Activated CD4-positive, alpha-beta T cell treated with anti-CD3 and anti-CD28 coated beads, Interleukin-2, amount 10 ng/mL, durations not matched to agents 7 days and 5 days (primary cell): ENCODE results near the gene CFAP45. TPM values are rescaled to one million over a fixed set of nuclear protein-coding genes. Genes with fewer than 3 reads are reported as not detected.
A peak's percentile ranks its signal among the peaks of the same experiment; 100 is the strongest.

Source experiments
- CTCF ChIA-PET: fragments of 350-600 bp; sonication (Branson Sonifier 250); formaldehyde crosslinking; loops from one replicate; lab custom pipeline; 2021; ENCODE audit warnings: antibody characterized with exemption; lab: Charles Lee
- POLR2A ChIA-PET: fragments of 350-600 bp; sonication (Branson Sonifier 250); formaldehyde crosslinking; loops from one replicate; lab custom pipeline; 2021; ENCODE audit warnings: antibody characterized with exemption; lab: Charles Lee
- DNase-seq: peaks from one replicate; pipeline ENCODE4 v3.0.0-alpha.2; 2020
- H3K27ac Mint-ChIP-seq: one replicate; pipeline ENCODE4 v1.8.0; 2021; ENCODE audit warnings: mild to moderate bottlenecking, moderate library complexity, mixed read lengths
- H3K27me3 Mint-ChIP-seq: one replicate; pipeline ENCODE4 v1.8.0; 2021; ENCODE audit warnings: mixed read lengths
- H3K36me3 Mint-ChIP-seq: one replicate; pipeline ENCODE4 v1.8.0; 2021; ENCODE audit warnings: low read depth, mixed read lengths
- H3K4me1 Mint-ChIP-seq: one replicate; pipeline ENCODE4 v1.8.0; 2021; ENCODE audit warnings: mixed read lengths
- H3K4me3 Mint-ChIP-seq: one replicate; pipeline ENCODE4 v1.8.0; 2021; ENCODE audit warnings: mild to moderate bottlenecking, moderate library complexity, mixed read lengths
- H3K9me3 Mint-ChIP-seq: one replicate; pipeline ENCODE4 v1.8.0; 2021; ENCODE audit warnings: mixed read lengths
- microRNA-seq: library from miRNA; unstranded; fragments of <30 nt; microRNA quantifications from one replicate; pipeline ENCODE4 v1.2.0, GENCODE V29; 2021; ENCODE audit warnings: borderline microRNAs expressed, borderline replicate concordance
- total RNA-seq, 2 experiments: library from RNA; stranded (reverse); gene quantifications; one replicate each; pipeline ENCODE4 v1.2.3, GENCODE V29; 2021

CFAP45 gene
- total RNA-seq, 2 experiments from 2014 or later: 0.25 to 0.37 TPM

GRCh38 chr1:159829273-159829634 lies 70.7 kb downstream of the CFAP45 start:
- H3K27me3 Mint-ChIP-seq: peaks cover 14% of the 10 kb centered on the region
- peaks cover 52% of the 10 kb centered on the region for H3K4me1 Mint-ChIP-seq
- peaks cover 16% of the 10 kb centered on the region for H3K9me3 Mint-ChIP-seq
- DNase-seq: no peak
- POLR2A ChIA-PET: no interaction called here
- CTCF ChIA-PET: interaction anchor here (2.7 kb wide), 1 partner anchor 22 kb away, joined by 8 read pairs; no protein-coding TSS in a partner anchor
- no peak overlapping the region for H3K27ac Mint-ChIP-seq
- no peak overlapping the region for H3K4me3 Mint-ChIP-seq
- peaks cover 22% of the 10 kb centered on the region for H3K36me3 Mint-ChIP-seq

DNA sequence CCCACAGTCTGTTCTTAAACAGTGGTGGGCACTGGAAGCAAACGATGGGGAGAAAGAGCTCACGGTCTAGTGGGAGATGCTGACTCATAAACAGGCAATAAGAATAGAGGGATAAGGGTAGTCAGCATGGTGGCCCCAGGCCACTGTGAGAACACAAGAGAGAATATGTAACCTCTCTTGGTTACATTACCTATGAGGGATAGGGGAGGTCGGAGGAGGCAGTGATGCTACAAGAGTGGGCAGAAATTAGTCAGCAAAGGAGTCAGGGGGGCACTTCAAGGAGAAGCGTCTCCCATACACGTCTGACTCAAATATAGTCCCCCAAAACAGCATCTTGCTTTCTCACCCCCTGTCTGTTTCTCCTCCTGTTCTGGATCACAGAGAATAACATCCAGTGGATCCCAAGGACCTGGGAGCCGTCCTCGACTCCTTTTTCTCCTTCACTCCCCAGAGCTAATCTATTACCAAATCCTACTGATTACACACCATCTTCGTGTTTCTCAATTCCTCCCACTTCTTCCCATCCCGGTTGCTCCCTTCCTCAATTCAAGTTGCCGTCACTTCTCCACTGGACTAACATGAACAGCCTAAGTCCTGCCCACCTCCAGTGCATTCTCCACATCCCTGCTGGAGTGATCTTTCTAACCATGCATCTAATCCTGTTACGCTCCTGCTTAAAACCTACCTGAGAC lies 71.2 kb downstream of the CFAP45 start:
- no peak overlapping the region for H3K4me3 Mint-ChIP-seq
- DNase-seq: no peak
- peaks cover 22% of the 10 kb centered on the region for H3K36me3 Mint-ChIP-seq
- H3K4me1 Mint-ChIP-seq: peaks cover 55% of the 10 kb centered on the region
- peaks cover 16% of the 10 kb centered on the region for H3K9me3 Mint-ChIP-seq
- H3K27ac Mint-ChIP-seq: peak overlapping the region; percentile 4
- ChIA-PET POLR2A (no interaction called here), CTCF (interaction anchor here (1.9 to 2.7 kb wide), 2 partner anchors 11 to 22 kb away, joined by 5 to 8 read pairs; no protein-coding TSS in a partner anchor)
- H3K27me3 Mint-ChIP-seq: peaks cover 20% of the 10 kb centered on the region

- H3K4me3 Mint-ChIP-seq: no peak overlapping the region
- peaks cover 25% of the 10 kb centered on the region for H3K27me3 Mint-ChIP-seq
- ChIA-PET CTCF (interaction anchor here (1.2 to 2.2 kb wide), 3 partner anchors 8 to 16 kb away, joined by 3 to 7 read pairs (median 5); no protein-coding TSS in a partner anchor), POLR2A (no interaction called here)
- H3K9me3 Mint-ChIP-seq: peaks cover 16% of the 10 kb centered on the region
- H3K4me1 Mint-ChIP-seq: peaks cover 55% of the 10 kb centered on the region
- peak overlapping the region; percentile 31 for H3K27ac Mint-ChIP-seq
- no peak for DNase-seq
- H3K36me3 Mint-ChIP-seq: peaks cover 22% of the 10 kb centered on the region
Measured at GRCh38 chr1:159828176-159828575, 71.8 kb downstream of the CFAP45 start.

DNA sequence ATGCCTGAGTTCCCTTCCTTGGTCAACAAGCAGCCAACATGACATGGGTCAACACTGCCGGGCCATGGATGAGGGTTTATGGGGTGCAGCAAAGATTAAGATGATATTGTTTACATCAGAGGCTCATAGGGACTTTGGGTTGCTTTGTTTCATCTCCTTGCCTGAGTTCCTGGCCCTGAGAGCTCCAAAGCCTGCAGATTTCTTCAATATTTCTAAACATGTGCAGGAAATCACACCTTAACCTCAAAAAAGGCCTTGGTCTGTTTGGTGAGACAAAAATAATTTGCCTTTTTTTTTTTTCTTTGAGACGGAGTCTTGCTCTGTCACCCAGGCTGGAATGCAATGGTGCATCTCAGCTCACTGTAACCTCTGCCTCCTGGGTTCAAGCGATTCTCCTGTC lies 72.4 kb downstream of the CFAP45 start:
- no peak overlapping the region for H3K4me3 Mint-ChIP-seq
- peak; percentile 20 for DNase-seq
- ChIA-PET CTCF (interaction anchor here (1.2 to 2.2 kb wide), 5 partner anchors 8 to 29 kb away, joined by 3 to 7 read pairs (median 5); no protein-coding TSS in a partner anchor), POLR2A (no interaction called here)
- H3K27me3 Mint-ChIP-seq: peaks cover 31% of the 10 kb centered on the region
- H3K9me3 Mint-ChIP-seq: peaks cover 16% of the 10 kb centered on the region
- peaks cover 22% of the 10 kb centered on the region for H3K36me3 Mint-ChIP-seq
- H3K27ac Mint-ChIP-seq: peak overlapping the region; percentile 75
- peaks cover 55% of the 10 kb centered on the region for H3K4me1 Mint-ChIP-seq

DNA sequence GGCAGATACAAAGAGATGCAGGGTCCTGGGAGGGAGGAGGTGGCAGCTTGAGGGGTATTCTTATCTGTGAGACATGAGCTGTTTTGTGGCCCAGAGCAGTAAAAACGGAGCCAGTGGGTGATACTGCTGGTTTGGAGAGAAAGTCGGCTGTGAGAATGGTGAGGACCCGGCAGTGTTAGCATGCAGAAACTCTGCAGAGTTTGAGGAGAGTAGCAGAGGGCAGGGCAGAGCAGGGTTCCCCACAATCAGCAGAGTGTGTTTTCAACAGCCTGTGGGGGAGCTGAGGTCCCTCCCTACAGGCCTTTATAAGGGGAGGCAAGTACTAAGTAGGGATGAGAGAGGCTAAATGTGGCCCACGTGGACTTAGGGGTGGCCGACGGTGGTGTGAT lies 72.9 kb downstream of the CFAP45 start:
- Mint-ChIP-seq H3K9me3 (peaks cover 16% of the 10 kb centered on the region), H3K4me1 (peaks cover 55% of the 10 kb centered on the region), H3K27ac (peak overlapping the region; percentile 75), H3K4me3 (no peak overlapping the region), H3K36me3 (peaks cover 22% of the 10 kb centered on the region), H3K27me3 (peaks cover 35% of the 10 kb centered on the region)
- ChIA-PET CTCF (interaction anchor here (1.0 to 2.2 kb wide), 6 partner anchors 9 to 28 kb away, joined by 3 to 7 read pairs (median 4); no protein-coding TSS in a partner anchor), POLR2A (no interaction called here)
- no peak for DNase-seq

DNA sequence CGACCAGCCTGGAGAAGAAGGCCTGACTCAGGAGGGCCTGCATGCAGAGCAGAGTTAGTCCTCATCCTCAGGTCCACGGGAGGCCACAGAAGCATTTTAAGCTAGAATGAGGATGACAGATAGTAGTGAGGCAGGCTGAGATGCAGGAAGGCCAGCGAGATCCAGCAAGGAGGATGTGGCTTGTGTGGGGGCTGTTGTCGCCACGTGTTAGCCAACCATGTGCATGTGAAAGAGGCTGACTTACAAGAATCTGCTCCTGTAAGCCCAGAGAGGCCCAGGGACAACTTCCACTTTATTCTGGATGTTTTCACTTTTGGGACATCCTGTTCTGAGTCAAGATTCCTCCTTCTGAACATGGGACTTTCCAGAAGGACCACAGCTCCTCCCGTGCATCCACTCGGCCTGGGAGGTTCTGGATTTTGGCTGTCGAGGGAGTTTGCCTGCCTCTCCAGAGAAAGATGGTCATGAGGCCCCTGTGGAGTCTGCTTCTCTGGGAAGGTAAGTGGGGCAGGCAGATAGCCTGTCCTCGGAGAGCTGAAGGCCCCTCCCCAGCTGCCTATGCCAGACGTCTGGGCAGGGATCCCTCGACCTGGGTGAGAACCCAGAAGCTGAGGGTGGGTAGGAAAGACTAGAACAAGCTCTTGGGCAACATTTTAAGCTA lies 73.4 kb downstream of the CFAP45 start, which contains the start of gene SLAMF8:
Gene SLAMF8, plus strand, starts transcription at position 433 of the 661 bp plus-strand sequence. Its CDS starts 26 bp downstream, at position 459.
- H3K36me3 Mint-ChIP-seq: peaks cover 22% of the 10 kb centered on the region
- peaks cover 55% of the 10 kb centered on the region for H3K4me1 Mint-ChIP-seq
- POLR2A ChIA-PET: no interaction called here
- peak within 1 kb of the TSS; percentile 75 for H3K27ac Mint-ChIP-seq
- peak; percentile 77 for DNase-seq
- CTCF ChIA-PET: interaction anchor here (0.6 to 2.2 kb wide), 6 partner anchors 9 to 914 kb away, joined by 3 to 7 read pairs (median 4); no protein-coding TSS in a partner anchor
- peak within 1 kb of the TSS; percentile 14 for H3K4me3 Mint-ChIP-seq
- H3K9me3 Mint-ChIP-seq: peaks cover 16% of the 10 kb centered on the region
- H3K27me3 Mint-ChIP-seq: peaks cover 38% of the 10 kb centered on the region

DNA sequence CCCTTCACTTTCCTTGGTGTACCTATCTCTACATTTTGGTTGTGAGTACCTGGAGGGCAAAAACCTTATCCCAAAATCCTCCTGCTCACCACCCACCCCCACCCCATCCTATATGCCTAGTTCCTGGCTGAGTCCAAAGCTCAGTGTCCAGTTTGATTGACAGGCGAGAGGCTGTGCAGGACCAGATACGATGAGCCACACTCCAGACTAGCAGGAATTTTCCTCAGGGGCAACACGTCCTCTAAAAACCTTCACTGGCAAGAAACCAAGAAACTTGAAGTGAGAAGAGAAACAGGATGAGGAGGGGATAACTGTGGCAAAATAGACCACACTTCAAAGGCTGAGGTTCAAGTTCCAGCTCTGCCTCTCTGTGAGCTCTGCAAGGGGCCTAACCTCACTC lies 74.4 kb downstream of the CFAP45 start:
- POLR2A ChIA-PET: no interaction called here
- no peak for DNase-seq
- peaks cover 39% of the 10 kb centered on the region for H3K27me3 Mint-ChIP-seq
- H3K9me3 Mint-ChIP-seq: peaks cover 16% of the 10 kb centered on the region
- no peak overlapping the region for H3K4me3 Mint-ChIP-seq
- peaks cover 55% of the 10 kb centered on the region for H3K4me1 Mint-ChIP-seq
- peak overlapping the region; percentile 75 for H3K27ac Mint-ChIP-seq
- CTCF ChIA-PET: interaction anchor here (0.6 to 1.2 kb wide), 4 partner anchors 12 to 890 kb away, joined by 3 to 5 read pairs (median 4); no protein-coding TSS in a partner anchor
- H3K36me3 Mint-ChIP-seq: peaks cover 22% of the 10 kb centered on the region

GRCh38 chr1:159823406-159823805 lies 76.6 kb downstream of the CFAP45 start:
- Mint-ChIP-seq H3K27ac (no peak overlapping the region), H3K9me3 (peaks cover 12% of the 10 kb centered on the region), H3K4me3 (no peak overlapping the region), H3K27me3 (peaks cover 41% of the 10 kb centered on the region), H3K36me3 (peaks cover 15% of the 10 kb centered on the region), H3K4me1 (peaks cover 43% of the 10 kb centered on the region)
- DNase-seq: no peak
- CTCF ChIA-PET: interaction anchor here (1.3 kb wide), 1 partner anchor 9 kb away, joined by 4 read pairs; no protein-coding TSS in a partner anchor
- POLR2A ChIA-PET: no interaction called here

Small RNAs within 50 kb of the gene (microRNA-seq; reads per million reads assigned to microRNA genes)
- 0.84 reads per million for gene MIR4259

Other genes with a start within 250 kb of the CFAP45 start
- gene CRP, start 185.6 kb downstream of the CFAP45 start, total RNA-seq: not detected
- 10 to 100 TPM; 22.9 to 23.8 TPM for gene DUSP23, start 119.2 kb downstream of the CFAP45 start, total RNA-seq
- gene FCRL6, start 97.8 kb downstream of the CFAP45 start, total RNA-seq: under 1 TPM in 1 of 2 experiments, not detected in 1; 0.15 TPM
- under 1 TPM; 0.47 to 0.89 TPM for gene SLAMF8, start 73.3 kb downstream of the CFAP45 start, total RNA-seq
- gene VSIG8, start 37.5 kb downstream of the CFAP45 start, total RNA-seq: not detected
- 100 to 1,000 TPM; 429 to 461 TPM for gene TAGLN2, start 25.3 kb upstream of the CFAP45 start, total RNA-seq
- not detected for gene IGSF9, start 45.4 kb upstream of the CFAP45 start, total RNA-seq
- gene SLAMF9, start 54.1 kb upstream of the CFAP45 start, total RNA-seq: not detected
- gene PIGM, start 131.8 kb upstream of the CFAP45 start, total RNA-seq: 1 to 10 TPM; 5.9 to 6.4 TPM
- gene KCNJ10, start 170.0 kb upstream of the CFAP45 start, total RNA-seq: not detected
- not detected for gene KCNJ9, start 181.4 kb upstream of the CFAP45 start, total RNA-seq
- gene IGSF8, start 198.5 kb upstream of the CFAP45 start, total RNA-seq: 10 to 100 TPM; 36.4 to 40.9 TPM
- gene ATP1A2, start 215.6 kb upstream of the CFAP45 start, total RNA-seq: not detected